ENCODE data around the gene XAGE3.
A peak's percentile ranks its signal among the peaks of the same experiment; 100 is the strongest.
"Not testable (repeated sequence)": the region's sequence is repeated elsewhere in the genome, so short reads cannot be mapped to it uniquely, and the experiment has no call there.

Gene XAGE3, protein sequence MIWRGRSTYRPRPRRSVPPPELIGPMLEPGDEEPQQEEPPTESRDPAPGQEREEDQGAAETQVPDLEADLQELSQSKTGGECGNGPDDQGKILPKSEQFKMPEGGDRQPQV

DNA sequence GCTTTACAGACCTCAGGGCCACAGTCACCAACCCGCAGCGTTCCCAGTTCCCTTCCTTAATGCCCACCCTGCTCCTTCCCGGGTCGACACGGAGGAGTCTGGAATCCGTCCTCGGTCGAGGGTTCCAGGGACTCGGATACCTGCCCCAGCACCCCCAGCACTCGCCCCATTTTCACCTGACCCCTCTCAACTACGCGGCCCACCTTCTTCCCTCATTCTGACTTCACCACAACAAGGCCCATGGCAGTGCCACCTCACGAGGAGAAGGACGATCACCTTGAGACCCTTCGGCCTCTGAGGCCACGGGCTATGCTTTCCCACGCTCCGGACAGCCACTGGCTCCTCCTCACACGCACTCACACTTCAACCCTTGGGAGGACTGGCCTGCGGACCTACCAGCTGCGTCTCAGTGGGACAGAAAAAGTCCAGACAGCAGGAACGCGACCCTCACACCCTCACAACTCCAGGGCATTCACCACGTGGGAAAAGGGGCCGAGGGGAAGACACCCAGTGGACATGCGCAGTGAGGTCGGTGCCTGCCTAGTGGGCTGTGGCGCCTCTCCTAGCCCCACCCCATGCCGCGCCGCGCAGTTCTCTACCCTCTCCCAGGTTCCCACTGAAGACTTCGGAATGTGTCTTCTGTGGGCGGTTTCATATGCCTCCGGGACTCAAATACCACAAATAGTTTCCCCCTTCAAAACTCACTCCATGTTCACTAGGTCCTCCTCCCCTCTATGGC is at the start of gene XAGE3:
XAGE3 (minus strand) TSS at position 474 of the 739 bp plus-strand sequence. CDS start 950 bp downstream, outside the sequence.
- DNase-seq = no peak

- not testable (repeated sequence) for DNase-seq
Measured at GRCh38 chrX:52914704-52915103, 46.8 kb upstream of the XAGE3 start.

DNA sequence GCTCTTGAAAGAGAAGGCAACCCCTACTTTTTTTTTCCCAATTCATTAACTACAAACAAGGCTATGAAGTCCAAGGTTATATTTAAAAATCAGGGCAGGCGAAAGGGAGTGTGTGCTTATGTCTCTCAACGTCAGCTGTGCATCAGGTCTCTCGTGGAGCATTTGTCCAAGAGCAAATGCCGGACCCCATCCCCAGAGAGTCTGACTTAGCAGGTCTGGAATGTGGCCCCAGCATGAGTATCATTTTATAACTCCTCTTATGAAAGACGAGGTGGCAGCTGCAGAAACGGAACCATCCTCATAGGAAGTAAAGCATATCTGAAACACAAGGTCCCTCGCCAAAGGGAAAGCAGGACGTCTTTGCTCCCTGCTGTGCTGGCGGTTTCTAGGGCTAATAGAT is 45.8 kb upstream of the XAGE3 start:
- DNase-seq = not testable (repeated sequence)

GRCh38 chrX:52909313-52909969 is 41.6 kb upstream of the XAGE3 start:
- not testable (repeated sequence) for DNase-seq

GRCh38 chrX:52907900-52908299 is 40.0 kb upstream of the XAGE3 start:
- not testable (repeated sequence) for DNase-seq

DNA sequence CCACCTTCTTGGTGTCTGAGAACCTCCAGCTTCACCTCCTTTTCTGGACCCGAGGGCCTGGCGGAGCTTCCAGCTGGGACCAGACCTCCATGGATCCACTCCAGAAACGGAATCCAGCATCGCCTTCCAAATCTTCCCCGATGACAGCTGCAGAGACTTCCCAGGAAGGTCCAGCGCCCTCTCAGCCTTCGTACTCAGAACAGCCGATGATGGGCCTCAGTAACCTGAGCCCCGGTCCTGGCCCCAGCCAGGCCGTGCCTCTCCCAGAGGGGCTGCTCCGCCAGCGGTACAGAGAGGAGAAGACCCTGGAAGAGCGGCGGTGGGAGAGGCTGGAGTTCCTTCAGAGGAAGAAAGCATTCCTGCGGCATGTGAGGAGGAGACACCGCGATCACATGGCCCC is 39.3 kb upstream of the XAGE3 start:
- not testable (repeated sequence) for DNase-seq

DNA sequence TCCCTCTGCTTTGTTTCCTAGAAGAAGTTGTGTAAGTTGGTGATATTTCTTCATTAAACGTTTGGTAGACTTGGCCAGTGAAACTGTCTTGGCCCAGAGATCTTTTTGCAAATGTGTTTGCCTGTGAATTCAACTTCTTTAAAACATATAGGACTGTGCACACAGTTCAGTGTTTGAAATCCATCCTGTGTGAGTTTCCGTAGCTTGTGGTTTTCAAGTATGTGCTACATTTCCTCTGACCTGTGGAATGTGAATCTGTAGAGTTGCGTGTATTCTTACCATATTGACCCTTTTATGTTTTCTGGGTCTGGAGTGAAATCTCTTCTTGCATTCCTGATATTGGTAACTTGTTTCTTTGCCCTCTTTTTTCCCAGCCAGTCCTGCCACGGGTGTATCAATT is 38.2 kb upstream of the XAGE3 start:
- DNase-seq = not testable (repeated sequence)

DNA sequence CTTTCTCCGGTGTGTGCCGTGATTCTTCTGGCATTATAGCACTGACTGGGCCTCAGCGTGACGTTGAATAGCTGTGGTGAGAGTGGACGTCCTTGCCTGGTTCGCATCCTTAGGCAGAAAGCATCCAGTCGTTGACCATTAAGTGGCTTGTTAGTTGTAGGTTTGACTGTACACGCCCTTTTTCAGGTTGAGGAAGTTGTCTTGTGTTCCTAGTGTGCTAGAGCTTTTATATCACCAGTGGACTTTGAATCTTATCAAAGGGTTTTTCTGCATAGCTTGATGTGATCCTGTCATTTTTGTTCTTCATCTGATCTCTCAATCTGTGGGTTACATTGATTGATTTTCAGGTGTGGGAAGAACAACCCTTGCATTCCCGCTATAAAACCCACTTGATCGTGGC is 37.6 kb upstream of the XAGE3 start:
- not testable (repeated sequence) for DNase-seq

DNA sequence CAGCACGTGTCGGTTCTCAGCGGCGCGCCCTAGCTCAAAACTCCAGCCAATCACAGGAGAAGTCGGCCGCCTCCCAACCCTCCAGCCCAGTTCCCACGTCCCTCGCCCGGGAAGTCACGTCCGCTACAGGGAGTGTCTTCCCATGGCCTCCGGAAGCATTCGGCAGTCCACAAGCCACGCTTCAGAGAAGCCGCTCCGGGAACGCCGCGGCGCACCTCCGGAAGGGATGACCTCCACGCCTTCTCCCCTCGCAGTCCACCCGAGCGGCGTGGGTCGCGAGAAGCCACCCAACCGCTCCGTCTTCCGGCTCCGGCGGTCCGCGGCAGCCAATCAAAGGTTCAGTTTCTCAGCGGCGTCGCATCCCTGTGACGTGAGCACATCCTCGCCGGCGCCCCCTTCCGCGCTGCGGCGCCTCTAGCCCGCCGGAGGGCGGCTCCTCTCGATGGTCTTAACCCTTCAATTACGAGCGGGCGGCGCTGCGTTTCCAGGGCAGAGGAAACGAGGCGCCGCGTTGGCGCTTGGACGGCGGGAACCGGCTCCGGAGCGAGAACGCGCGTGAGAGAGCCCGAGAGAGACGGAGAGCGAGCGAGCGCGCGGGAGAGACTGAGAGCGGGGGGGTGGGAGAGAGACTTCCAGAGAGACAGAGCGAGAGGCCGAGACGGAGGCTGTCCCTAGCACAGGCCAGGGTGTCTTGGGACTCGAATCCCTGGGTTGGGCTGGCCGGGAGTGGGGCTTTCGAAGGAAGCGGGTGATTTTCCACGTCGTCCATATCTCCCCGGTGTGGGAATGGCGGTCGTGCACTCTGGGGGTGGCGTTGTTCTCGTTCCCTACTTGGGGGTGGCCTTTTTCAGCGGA is 29.2 kb upstream of the XAGE3 start, which contains the start of gene FAM156B:
FAM156B (plus strand) TSS at position 476 of the 855 bp plus-strand sequence. CDS start 9,896 bp downstream, outside the sequence.
- DNase-seq = not testable (repeated sequence)

DNA sequence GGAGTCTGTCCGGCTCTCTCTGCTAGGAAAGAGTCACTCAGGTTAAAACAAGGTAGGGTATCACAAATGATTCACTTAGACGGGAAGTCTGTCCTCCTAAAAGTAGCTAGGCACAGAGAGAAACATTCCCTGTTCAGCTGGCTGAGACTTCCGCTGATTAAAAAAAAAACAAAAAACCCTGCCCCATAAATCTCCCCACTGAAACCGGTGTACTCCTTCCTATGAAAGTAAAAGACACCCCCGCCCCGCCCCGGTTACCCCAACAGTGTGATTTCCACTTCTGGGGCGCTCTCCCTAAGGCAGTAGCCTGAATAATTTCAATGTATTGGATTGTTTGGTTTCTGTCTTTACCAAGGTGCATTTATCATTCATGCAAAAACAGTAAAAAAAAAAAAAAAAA is 28.6 kb upstream of the XAGE3 start:
- not testable (repeated sequence) for DNase-seq

GRCh38 chrX:52888090-52888489 is 20.2 kb upstream of the XAGE3 start:
- not testable (repeated sequence) for DNase-seq

- not testable (repeated sequence) for DNase-seq
Measured at GRCh38 chrX:52887459-52887858, 19.6 kb upstream of the XAGE3 start.

DNA sequence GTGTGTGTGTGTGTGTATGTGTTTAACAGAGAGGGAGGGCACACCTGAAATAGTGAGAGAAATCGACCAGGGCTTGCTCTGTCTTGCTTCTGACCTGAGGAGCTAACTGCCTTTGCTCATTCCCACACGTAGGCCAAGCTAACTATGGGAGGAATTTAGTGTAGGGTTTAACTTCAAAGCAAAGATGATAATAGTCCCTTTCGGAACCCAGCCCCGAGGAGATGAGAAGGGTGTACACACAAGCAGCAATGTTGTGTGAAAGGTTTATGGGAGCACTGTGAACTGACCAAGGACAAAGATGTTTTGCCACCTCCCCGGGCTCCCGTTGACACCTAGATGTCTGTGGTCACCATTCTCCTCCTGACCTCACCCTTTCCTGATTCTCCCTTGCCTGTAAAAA is 8.5 kb upstream of the XAGE3 start:
- DNase-seq = not testable (repeated sequence)

- DNase-seq = not testable (repeated sequence)
Measured at GRCh38 chrX:52875436-52875835, 7.6 kb upstream of the XAGE3 start.

DNA sequence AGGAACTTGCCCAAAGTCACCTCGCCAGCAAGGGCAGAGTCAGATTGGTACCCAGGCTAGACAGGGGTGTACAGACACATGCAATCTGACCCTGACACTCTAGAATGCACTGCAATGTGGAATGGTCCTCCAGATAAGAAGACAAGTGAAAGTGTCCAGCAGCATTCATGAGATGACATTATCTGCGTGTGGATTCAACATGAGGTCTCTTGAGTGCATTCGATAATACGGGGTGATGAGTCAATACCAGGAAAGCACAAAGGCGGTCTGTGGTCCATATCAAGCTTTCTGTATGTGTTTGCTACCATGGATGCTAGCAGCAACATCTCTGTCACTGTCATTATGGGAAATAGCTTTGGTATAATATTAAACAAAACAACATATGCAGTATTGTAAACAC is 6.8 kb upstream of the XAGE3 start:
- peak; percentile 25 for DNase-seq

DNA sequence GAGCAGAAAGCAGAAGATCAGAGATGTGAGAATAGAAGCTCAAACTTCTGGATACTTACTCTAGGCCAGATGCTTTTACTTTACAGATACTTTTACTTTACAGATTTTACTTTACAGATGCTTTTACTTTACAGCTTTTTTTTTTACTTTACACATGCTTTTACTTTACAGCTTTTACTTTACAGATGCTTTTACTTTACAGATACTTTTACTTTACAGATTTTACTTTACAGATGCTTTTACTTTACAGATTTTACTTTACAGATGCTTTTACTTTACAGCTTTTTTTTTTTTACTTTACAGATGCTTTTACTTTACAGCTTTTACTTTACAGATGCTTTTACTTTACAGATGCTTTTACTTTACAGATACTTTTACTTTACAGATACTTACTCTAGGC is 5.9 kb upstream of the XAGE3 start:
- DNase-seq = not testable (repeated sequence)

- DNase-seq = no peak
Measured at GRCh38 chrX:52870046-52870445, 2.2 kb upstream of the XAGE3 start.

DNA sequence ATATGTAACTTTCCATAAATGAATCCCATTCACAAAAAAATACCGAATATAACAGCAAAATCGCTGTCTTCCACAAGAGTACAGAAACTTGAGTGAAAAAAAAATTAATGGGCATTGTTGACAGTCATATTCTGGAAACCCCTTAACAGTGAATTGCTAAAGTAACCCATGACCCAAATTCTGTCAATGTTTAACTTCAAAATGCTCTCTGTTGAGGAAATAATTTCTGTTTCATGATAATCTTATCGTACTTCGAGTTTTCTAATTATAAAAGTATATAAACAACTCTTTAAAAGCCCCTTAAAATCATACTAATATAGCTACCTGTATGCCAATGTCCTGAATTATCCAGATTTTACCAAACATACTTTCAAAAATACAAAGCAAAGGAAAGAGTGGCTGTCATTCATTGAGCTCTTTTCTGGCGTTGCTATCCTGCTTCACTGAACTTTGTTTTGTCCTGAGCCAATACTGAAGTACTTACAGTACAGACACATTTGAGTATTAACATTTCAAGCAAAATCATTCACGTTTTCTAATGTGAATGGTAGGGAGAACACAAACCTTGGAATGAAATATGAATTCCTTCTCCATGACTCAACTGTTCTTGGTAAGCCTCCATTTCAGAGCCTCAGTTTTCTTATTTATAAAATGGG is 2.4 kb downstream of the XAGE3 start:
- DNase-seq = no peak

- DNase-seq = not testable (repeated sequence)
Measured at GRCh38 chrX:52856991-52857525, 10.8 kb downstream of the XAGE3 start.

DNA sequence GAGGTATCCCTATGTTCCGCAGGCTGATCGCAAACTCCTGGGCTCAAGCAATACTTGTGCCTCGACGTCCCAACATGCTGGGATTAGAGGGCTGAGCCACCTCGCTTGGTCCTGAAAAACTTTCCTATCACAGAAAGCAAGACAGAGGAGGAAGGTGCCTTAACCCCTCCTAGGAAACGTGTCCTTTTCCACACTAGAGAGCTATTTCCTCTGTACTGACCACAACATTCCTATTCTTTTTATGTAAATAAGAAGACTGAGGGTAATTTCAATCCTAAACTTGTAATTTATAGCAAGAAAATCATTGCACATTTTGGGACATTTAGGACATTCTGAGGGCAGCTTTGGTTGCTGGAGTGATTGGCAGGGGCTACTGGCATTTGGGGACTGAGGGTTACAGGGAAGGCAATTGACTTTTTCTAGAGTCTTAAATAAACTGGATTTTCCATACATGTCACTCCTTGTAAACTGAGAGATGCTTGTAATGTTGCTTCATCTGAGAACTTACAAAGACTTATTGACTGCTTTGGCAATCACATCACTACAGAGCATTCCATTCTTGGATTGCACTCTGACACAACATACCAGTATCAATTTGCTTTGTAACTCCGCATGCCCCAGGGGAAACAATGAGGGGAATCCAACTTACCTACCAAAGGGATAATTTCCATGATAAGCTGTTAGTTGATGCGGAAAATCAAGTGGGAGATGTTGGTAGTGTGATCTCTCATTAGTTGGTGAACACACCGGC is 15.6 kb downstream of the XAGE3 start:
- no peak for DNase-seq

GRCh38 chrX:52843619-52844018 is 24.3 kb downstream of the XAGE3 start:
- not testable (repeated sequence) for DNase-seq
